H1 (cell line): ENCODE results near the gene CD81. TPM values are rescaled to one million over a fixed set of nuclear protein-coding genes. Genes with fewer than 3 reads are reported as not detected.

ENCODE experiments used
- BRCA1 ChIP-seq: IDR thresholded peaks from 2 replicates; pipeline ENCODE4 v1.6.1; 2012; ENCODE audit warnings: low read depth, low read length, improper control_type of control experiment
- CBX8 ChIP-seq: fragments of 300-800, 300-1000 bp; sonication (generic); IDR thresholded peaks from 2 replicates; pipeline ENCODE4 v1.7.1; 2016; ENCODE audit warnings: low read depth, low read length, borderline replicate concordance
- CHD7 ChIP-seq: fragments of 300-600 bp; sonication (generic); IDR thresholded peaks from 2 replicates; pipeline ENCODE4 v1.7.1; 2012; ENCODE audit warnings: low read length, moderate library complexity, mild to moderate bottlenecking, inconsistent platforms; ENCODE audit not compliant: insufficient replicate concordance
- JUN ChIP-seq: IDR thresholded peaks from 2 replicates; pipeline ENCODE4 v1.6.1; 2011; ENCODE audit warnings: low read depth, mild to moderate bottlenecking, improper control_type of control experiment, low read length
- RBBP5 ChIP-seq: IDR thresholded peaks from 2 replicates; pipeline ENCODE4 v1.7.1; 2012; ENCODE audit warnings: low read depth, mild to moderate bottlenecking, inconsistent platforms, low read length, moderate library complexity, borderline replicate concordance
- RNF2 ChIP-seq: fragments of 200-900, 300-1000 bp; sonication (generic); IDR thresholded peaks from 2 replicates; pipeline ENCODE4 v1.7.1; 2016; ENCODE audit warnings: borderline replicate concordance, low read depth, mild to moderate bottlenecking, antibody characterized with exemption, low read length; ENCODE audit not compliant: poor library complexity, severe bottlenecking; ENCODE audit errors: missing control alignments
- SAP30 ChIP-seq: fragments of 300-600 bp; sonication (generic); IDR thresholded peaks from 2 replicates; pipeline ENCODE4 v1.7.1; 2012; ENCODE audit warnings: low read length, moderate library complexity, mild to moderate bottlenecking, inconsistent platforms; ENCODE audit not compliant: insufficient read depth, insufficient replicate concordance
- SIRT6 ChIP-seq: IDR thresholded peaks from one replicate; pipeline ENCODE4 v1.7.1; 2012; ENCODE audit warnings: low read length, inconsistent platforms
- SIX5 ChIP-seq: IDR thresholded peaks from 2 replicates; pipeline ENCODE4 v1.6.1; 2011; ENCODE audit warnings: mild to moderate bottlenecking, low read depth, low read length
- SP2 ChIP-seq: IDR thresholded peaks from 2 replicates; pipeline ENCODE4 v1.6.1; 2012; ENCODE audit warnings: mild to moderate bottlenecking, low read length, inconsistent platforms
- polyA plus RNA-seq, 7 experiments: library from polyadenylated mRNA; depleted of rRNA in 3 of 7; stranded (reverse) in 5 of 7; unstranded in 2 of 7; fragments of >200 nt in 5 of 7; fragments of 200-250 nt in 2 of 7; gene quantifications; 1 replicate in 5 of 7; 2 replicates in 1 of 7; 4 replicates in 1 of 7; pipeline versions ENCODE4 v1.2.1 to v1.2.3, GENCODE V29; 2011 to 2013; ENCODE audit warnings: missing spikeins in 2 of 7, mixed read lengths in 2 of 7
- total RNA-seq: library from RNA; stranded (reverse); fragmentation: NEBNext Ultra II Directional; extraction: Animal tissue kit (Norgen Biotek cat#: 25700); gene quantifications from 2 replicates; pipeline ENCODE4 v1.2.1, GENCODE V29; 2021

The CD81 gene
- total and polyA plus RNA-seq, 2 of the 8 experiments (the other 6 are each of a cell fraction or from before 2014, with no cell fraction given): 238 to 309 TPM

GRCh38 chr11:2381494-2382128 lies 4.5 kb downstream of the CD81 start (continued):
- TF ChIP-seq CHD7: no peak
- no peak for TF ChIP-seq RBBP5
- no peak for TF ChIP-seq SAP30
- no peak for TF ChIP-seq SIRT6
- TF ChIP-seq SP2: no peak
- no peak for TF ChIP-seq BRCA1
- no peak for TF ChIP-seq RNF2
- TF ChIP-seq CBX8: no peak
- TF ChIP-seq JUN: no peak
- TF ChIP-seq SIX5: no peak
- TF ChIP-seq, all 59 proteins: peak for 0
